Measurements from ENCODE around the gene TBC1D30.
"Not testable (repeated sequence)": the region's sequence is repeated elsewhere in the genome, so short reads cannot be mapped to it uniquely, and the experiment has no call there.

TBC1D30 gene

GRCh38 chr12:64824500-64825142 lies at the start of gene TBC1D30:
Gene TBC1D30, plus strand, starts transcription at chr12:64824647. Its CDS starts 233 bp downstream, at chr12:64824880.
- peaks cover 67% of the 10 kb centered on the region for H3K27me3 Mint-ChIP-seq
- no peak within 1 kb of the TSS for H3K27ac Mint-ChIP-seq
- no peaks in the 10 kb centered on the region for H3K9me3 Mint-ChIP-seq
- CTCF ChIA-PET = no interaction called here
- no peaks in the 10 kb centered on the region for H3K36me3 Mint-ChIP-seq
- H3K4me1 Mint-ChIP-seq = peaks cover 17% of the 10 kb centered on the region
- peak; percentile 32 for DNase-seq
- peak within 1 kb of the TSS; percentile 54 for H3K4me3 Mint-ChIP-seq

DNA sequence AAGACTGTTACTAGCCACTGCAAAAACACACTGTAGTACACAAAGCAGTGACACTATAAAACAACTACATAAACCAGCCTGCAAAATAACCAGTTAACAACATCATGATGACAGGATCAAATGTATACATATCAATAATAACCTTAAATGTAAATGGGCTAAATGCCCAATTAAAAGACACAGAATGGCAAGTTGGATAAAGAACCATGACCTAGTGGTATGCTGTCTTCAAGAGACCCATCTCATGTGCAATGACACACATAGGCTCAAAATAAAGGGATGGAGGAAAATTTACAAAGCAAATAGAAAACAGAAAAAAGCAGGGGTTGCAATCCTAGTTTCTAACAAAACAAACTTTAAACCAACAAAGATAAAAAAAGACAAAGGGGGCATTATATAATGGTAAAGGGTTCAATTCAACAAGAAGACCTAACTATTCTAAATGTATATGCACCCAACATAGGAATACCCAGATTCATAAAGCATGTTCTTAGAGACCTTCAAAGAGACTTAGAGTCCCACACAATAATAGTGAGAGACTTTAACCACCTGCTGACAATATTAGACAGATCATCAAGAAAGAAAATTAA lies 49.2 kb upstream of the TBC1D30 start:
- H3K4me1 Mint-ChIP-seq, H3K27ac Mint-ChIP-seq, H3K4me3 Mint-ChIP-seq, CTCF ChIA-PET, DNase-seq: not testable (repeated sequence)
- Mint-ChIP-seq H3K27me3 (peaks cover 76% of the 10 kb centered on the region), H3K9me3 (peaks cover 19% of the 10 kb centered on the region), H3K36me3 (peaks cover 11% of the 10 kb centered on the region)

DNA sequence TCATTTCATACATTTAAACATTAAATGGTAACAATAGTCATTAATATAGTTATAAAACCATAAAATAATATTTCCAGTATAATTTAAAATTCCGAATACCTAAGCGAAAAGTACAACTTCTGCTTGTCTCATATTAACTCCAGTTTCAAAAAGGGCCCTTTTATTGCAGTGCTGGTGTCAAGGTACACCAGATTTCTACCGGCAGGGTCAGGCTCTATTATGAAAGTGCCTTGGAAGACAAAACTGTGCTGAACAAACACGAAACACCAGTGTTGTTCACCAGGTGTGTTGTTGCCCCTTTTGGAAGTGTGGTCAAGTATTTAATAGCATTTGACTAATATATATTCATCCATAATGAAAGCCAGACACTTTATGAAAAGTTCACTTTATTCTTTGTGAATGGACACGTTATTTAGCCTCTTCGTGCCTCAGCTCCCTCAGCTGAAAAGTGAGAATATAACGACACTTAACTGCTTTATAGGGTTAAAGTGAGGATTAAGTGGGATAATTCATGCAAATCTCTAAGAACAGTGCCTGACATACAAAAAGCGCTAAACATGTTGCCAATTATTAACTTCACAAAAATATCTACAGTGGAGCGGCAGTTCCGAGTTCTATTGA lies 45.0 kb upstream of the TBC1D30 start:
- Mint-ChIP-seq H3K27me3 (peaks cover 89% of the 10 kb centered on the region), H3K27ac (no peak overlapping the region), H3K4me3 (peak overlapping the region; percentile 57), H3K36me3 (peaks cover 11% of the 10 kb centered on the region), H3K9me3 (peaks cover 12% of the 10 kb centered on the region), H3K4me1 (peaks cover 20% of the 10 kb centered on the region)
- DNase-seq = no peak
- CTCF ChIA-PET = interaction anchor here (1.1 to 1.3 kb wide), 2 partner anchors 10 to 20 kb away, joined by 4 read pairs; partner anchors contain the start of gene GNS

DNA sequence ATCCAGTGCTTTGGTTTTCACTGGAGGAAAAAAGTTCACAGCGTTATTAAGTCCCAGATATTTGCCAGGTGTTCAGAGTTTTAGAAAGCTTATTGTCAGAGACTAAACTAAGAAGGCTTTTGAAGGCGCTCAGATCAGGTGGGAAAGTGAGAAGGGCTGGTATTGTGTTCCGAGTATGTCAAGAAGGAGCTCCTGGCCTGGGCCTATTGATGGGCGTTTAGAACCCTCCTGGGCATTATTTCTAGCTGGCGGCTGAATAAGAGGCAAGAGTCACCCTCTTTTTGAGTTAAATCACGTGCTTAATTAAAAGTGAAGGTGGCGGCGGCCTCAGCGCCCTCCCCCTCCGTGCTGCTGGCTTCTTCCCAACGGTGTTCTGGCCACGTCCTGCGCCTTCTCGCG lies 44.3 kb upstream of the TBC1D30 start:
- Mint-ChIP-seq H3K27ac (no peak overlapping the region), H3K27me3 (peaks cover 89% of the 10 kb centered on the region), H3K9me3 (peaks cover 10% of the 10 kb centered on the region), H3K4me3 (peak overlapping the region; percentile 57), H3K36me3 (peaks cover 11% of the 10 kb centered on the region), H3K4me1 (peaks cover 20% of the 10 kb centered on the region)
- CTCF ChIA-PET = interaction anchor here (1.1 to 1.3 kb wide), 3 partner anchors 10 to 37 kb away, joined by 3 to 4 read pairs (median 4); partner anchors contain the start of gene GNS
- DNase-seq = no peak

DNA sequence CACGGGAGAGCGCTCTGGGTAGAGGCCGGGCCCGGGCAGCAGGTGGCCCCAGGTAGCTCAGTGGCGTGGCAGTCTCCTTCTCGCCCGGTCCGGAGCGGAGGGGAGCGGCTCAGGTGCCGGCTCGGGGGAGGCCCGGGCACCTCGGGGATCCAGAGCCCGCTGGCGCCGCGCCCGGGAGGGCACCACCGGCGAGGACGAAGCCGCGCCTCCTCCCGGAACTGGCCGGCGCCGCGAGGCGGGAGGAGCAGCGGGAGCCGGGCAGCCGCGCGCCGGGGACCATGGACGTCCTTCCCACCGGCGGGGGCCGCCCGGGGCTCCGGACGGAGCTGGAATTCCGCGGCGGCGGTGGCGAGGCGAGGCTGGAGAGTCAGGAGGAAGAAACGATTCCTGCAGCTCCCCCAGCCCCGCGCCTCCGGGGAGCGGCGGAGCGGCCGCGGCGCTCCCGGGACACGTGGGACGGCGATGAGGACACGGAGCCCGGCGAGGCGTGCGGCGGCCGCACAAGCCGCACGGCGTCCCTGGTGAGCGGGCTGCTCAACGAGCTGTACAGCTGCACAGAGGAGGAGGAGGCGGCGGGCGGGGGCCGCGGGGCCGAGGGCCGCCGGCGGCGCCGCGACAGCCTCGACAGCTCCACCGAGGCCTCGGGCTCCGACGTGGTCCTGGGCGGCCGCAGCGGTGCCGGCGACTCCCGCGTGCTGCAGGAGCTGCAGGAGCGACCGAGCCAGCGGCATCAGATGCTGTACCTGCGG lies 43.7 kb upstream of the TBC1D30 start:
- DNase-seq = peak; percentile 29
- Mint-ChIP-seq H3K27me3 (peaks cover 88% of the 10 kb centered on the region), H3K4me3 (peak overlapping the region; percentile 57), H3K27ac (no peak overlapping the region), H3K9me3 (peaks cover 4% of the 10 kb centered on the region), H3K36me3 (peaks cover 7% of the 10 kb centered on the region), H3K4me1 (peaks cover 20% of the 10 kb centered on the region)
- CTCF ChIA-PET = interaction anchor here (1.1 to 1.3 kb wide), 3 partner anchors 9 to 37 kb away, joined by 3 to 4 read pairs (median 4); partner anchors contain the start of gene GNS

- CTCF ChIA-PET = interaction anchor here (0.9 to 1.1 kb wide), 2 partner anchors 10 to 38 kb away, joined by 3 to 5 read pairs; no protein-coding TSS in a partner anchor
- peaks cover 20% of the 10 kb centered on the region for H3K4me1 Mint-ChIP-seq
- no peak overlapping the region for H3K27ac Mint-ChIP-seq
- H3K9me3 Mint-ChIP-seq = no peaks in the 10 kb centered on the region
- peaks cover 79% of the 10 kb centered on the region for H3K27me3 Mint-ChIP-seq
- H3K4me3 Mint-ChIP-seq = peak overlapping the region; percentile 70
- peaks cover 3% of the 10 kb centered on the region for H3K36me3 Mint-ChIP-seq
- no peak for DNase-seq
Observed at GRCh38 chr12:64781280-64782190, 42.9 kb upstream of the TBC1D30 start.

DNA sequence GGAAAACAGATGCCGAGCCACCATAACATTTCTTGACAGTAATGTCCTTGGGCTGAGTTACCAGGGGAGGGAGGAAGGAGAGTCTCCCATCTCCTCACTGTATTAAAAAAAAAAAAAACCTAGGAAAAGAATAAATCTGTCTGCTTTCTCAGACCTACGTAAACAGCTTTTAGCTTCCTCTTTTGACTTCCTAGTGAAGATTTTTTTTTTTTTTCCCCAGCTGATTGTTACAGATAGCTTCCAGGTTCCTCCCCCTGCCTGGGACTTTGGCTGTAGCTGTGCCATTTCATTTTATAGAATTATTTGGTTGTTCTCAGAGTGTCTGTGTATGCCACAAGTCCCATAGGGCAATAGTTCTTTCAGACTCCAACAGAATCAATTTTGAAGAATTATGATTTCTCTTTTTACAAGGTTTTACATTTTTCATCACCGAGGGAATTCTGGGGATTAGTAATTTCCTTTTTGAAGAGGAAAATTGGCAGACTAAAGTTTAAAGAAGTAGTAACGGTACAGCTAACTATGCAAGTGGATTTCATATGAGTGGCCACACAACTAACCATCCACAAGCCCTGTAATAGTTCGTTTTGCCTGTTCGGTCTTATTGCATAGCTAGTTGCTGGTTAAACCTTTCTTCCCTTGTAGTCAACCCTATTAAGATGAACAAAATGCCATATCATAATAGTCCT lies 42.1 kb upstream of the TBC1D30 start:
- Mint-ChIP-seq H3K4me1 (peaks cover 20% of the 10 kb centered on the region), H3K27me3 (peaks cover 71% of the 10 kb centered on the region), H3K27ac (no peak overlapping the region), H3K36me3 (peaks cover 3% of the 10 kb centered on the region), H3K9me3 (no peaks in the 10 kb centered on the region), H3K4me3 (no peak overlapping the region)
- DNase-seq = no peak
- CTCF ChIA-PET = interaction anchor here (0.8 to 1.4 kb wide), 3 partner anchors 9 to 217 kb away, joined by 3 to 6 read pairs (median 5); no protein-coding TSS in a partner anchor

DNA sequence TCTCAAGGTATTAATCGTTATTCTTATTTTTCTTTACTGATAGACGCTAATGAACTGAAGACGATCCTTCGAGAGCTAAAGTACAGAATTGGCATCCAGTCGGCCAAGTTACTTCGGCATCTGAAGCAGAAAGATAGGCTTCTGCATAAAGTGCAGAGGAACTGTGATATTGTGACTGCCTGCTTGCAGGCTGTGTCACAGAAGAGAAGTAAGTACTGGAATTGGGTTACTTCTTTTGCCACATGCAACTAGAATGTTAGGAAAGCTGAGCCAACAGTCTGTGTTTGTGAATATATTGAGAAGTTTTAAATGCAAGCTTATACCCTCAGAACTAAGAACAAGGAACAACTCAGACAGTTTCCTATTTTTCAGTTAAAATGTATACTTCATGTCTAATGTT lies 38.6 kb upstream of the TBC1D30 start:
- Mint-ChIP-seq H3K9me3 (no peaks in the 10 kb centered on the region), H3K4me3 (no peak overlapping the region), H3K36me3 (peaks cover 3% of the 10 kb centered on the region), H3K27ac (no peak overlapping the region), H3K27me3 (peaks cover 41% of the 10 kb centered on the region), H3K4me1 (peaks cover 13% of the 10 kb centered on the region)
- CTCF ChIA-PET = interaction anchor here (1.2 to 1.4 kb wide), 2 partner anchors 10 to 16 kb away, joined by 3 to 6 read pairs; no protein-coding TSS in a partner anchor
- no peak for DNase-seq

- Mint-ChIP-seq H3K9me3 (no peaks in the 10 kb centered on the region), H3K4me1 (no peaks in the 10 kb centered on the region), H3K27ac (no peak overlapping the region), H3K4me3 (no peak overlapping the region), H3K36me3 (no peaks in the 10 kb centered on the region), H3K27me3 (peaks cover 21% of the 10 kb centered on the region)
- DNase-seq = no peak
- CTCF ChIA-PET = interaction anchor here (1.0 to 1.2 kb wide), 2 partner anchors 10 to 26 kb away, joined by 3 to 4 read pairs; no protein-coding TSS in a partner anchor
Observed at GRCh38 chr12:64790166-64790565, 34.3 kb upstream of the TBC1D30 start.

GRCh38 chr12:64791036-64791435 lies 33.4 kb upstream of the TBC1D30 start:
- Mint-ChIP-seq H3K4me1 (no peaks in the 10 kb centered on the region), H3K4me3 (no peak overlapping the region), H3K9me3 (no peaks in the 10 kb centered on the region), H3K27me3 (peaks cover 18% of the 10 kb centered on the region), H3K27ac (no peak overlapping the region), H3K36me3 (no peaks in the 10 kb centered on the region)
- DNase-seq = no peak
- CTCF ChIA-PET = interaction anchor here (1.3 to 2.4 kb wide), 2 partner anchors 9 to 11 kb away, joined by 5 to 9 read pairs; no protein-coding TSS in a partner anchor

- CTCF ChIA-PET = interaction anchor here (1.2 to 2.4 kb wide), 3 partner anchors 10 to 99 kb away, joined by 3 to 9 read pairs (median 5); no protein-coding TSS in a partner anchor
- no peak for DNase-seq
- H3K36me3 Mint-ChIP-seq = no peaks in the 10 kb centered on the region
- no peaks in the 10 kb centered on the region for H3K9me3 Mint-ChIP-seq
- H3K27ac Mint-ChIP-seq = no peak overlapping the region
- H3K27me3 Mint-ChIP-seq = peaks cover 18% of the 10 kb centered on the region
- H3K4me3 Mint-ChIP-seq = no peak overlapping the region
- no peaks in the 10 kb centered on the region for H3K4me1 Mint-ChIP-seq
Observed at GRCh38 chr12:64792128-64792527, 32.3 kb upstream of the TBC1D30 start.

DNA sequence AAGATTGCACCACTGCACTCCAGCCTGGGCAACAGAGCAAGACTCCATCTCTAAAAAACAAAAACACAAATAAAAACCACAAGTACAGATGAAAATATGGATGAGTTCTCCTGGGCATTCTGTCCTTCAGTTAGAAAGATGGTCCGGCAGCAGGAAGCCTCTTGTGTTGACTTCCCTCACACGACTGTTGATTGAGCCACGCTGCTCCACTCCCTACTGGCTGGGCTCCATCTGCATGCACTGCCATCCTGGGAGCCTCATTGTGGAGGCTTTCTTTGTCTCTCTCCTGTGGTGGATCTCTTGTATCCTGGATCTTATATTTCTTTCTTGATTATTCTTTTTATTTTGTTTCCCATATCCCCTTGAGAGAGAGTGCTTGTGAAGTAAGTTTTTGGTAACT lies 30.8 kb upstream of the TBC1D30 start:
- Mint-ChIP-seq H3K4me1 (no peaks in the 10 kb centered on the region), H3K27ac (no peak overlapping the region), H3K27me3 (peaks cover 24% of the 10 kb centered on the region), H3K4me3 (no peak overlapping the region), H3K9me3 (no peaks in the 10 kb centered on the region), H3K36me3 (no peaks in the 10 kb centered on the region)
- CTCF ChIA-PET = interaction anchor here (2.4 kb wide), 1 partner anchor 8 kb away, joined by 9 read pairs; no protein-coding TSS in a partner anchor
- DNase-seq = no peak
